ENCODE data around the gene ZNF598. TPM values are rescaled to one million over a fixed set of nuclear protein-coding genes. Genes with fewer than 3 reads are reported as not detected.
A peak's percentile ranks its signal among the peaks of the same experiment; 100 is the strongest.
"Not testable (repeated sequence)": the region's sequence is repeated elsewhere in the genome, so short reads cannot be mapped to it uniquely, and the experiment has no call there.

The ZNF598 gene
- polyA plus RNA-seq, 1 experiment, result 8.2 TPM

DNA sequence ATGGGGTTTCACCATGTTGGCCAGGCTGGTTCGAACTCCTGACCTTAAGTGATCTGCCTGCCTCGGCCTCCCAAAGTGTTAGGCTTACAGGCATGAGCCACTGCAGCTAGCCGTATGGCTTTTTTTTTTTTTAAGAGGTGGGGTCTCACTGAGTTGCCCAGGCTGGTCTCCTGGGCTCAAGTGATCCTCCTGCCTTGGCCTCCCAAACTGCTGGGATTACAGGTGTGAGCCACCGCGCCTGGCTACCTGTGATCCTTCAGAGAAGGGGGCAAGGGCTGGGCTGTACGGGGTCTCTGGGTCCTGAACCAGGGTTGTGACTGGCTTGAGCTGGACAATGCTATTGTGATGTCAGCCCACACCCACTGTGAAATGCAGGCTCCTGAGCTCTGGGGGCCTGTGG is 43.2 kb downstream of the ZNF598 start, which contains the start of gene RNF151:
Gene RNF151 (plus strand): TSS at position 397 of the 400 bp plus-strand sequence. CDS start 26 bp downstream, outside the sequence.
- no peak for DNase-seq (ENCODE audit: low read depth, low spot score)
- Histone ChIP-seq H3K9me3 (ENCODE audit: control insufficient read depth, insufficient read depth, low read length) (no peaks in the 10 kb centered on the region; the same call in 1 of the 2 replicates), H3K27me3 (ENCODE audit: control insufficient read depth, insufficient read depth, low read length) (no peaks in the 10 kb centered on the region), H3K4me3 (ENCODE audit: low read depth, low read length) (peak within 1 kb of the TSS; percentile 90), H3K27ac (ENCODE audit: low read depth, low read length) (no peak within 1 kb of the TSS)
- TF ChIP-seq, protein P1, sequence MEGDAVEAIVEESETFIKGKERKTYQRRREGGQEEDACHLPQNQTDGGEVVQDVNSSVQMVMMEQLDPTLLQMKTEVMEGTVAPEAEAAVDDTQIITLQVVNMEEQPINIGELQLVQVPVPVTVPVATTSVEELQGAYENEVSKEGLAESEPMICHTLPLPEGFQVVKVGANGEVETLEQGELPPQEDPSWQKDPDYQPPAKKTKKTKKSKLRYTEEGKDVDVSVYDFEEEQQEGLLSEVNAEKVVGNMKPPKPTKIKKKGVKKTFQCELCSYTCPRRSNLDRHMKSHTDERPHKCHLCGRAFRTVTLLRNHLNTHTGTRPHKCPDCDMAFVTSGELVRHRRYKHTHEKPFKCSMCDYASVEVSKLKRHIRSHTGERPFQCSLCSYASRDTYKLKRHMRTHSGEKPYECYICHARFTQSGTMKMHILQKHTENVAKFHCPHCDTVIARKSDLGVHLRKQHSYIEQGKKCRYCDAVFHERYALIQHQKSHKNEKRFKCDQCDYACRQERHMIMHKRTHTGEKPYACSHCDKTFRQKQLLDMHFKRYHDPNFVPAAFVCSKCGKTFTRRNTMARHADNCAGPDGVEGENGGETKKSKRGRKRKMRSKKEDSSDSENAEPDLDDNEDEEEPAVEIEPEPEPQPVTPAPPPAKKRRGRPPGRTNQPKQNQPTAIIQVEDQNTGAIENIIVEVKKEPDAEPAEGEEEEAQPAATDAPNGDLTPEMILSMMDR (IDR thresholded peaks at IDR 0.05; ENCODE audit: low read depth, low read length), result no peak
- CTCF ChIA-PET, result no interaction called here
- POLR2A ChIA-PET, result no interaction called here

DNA sequence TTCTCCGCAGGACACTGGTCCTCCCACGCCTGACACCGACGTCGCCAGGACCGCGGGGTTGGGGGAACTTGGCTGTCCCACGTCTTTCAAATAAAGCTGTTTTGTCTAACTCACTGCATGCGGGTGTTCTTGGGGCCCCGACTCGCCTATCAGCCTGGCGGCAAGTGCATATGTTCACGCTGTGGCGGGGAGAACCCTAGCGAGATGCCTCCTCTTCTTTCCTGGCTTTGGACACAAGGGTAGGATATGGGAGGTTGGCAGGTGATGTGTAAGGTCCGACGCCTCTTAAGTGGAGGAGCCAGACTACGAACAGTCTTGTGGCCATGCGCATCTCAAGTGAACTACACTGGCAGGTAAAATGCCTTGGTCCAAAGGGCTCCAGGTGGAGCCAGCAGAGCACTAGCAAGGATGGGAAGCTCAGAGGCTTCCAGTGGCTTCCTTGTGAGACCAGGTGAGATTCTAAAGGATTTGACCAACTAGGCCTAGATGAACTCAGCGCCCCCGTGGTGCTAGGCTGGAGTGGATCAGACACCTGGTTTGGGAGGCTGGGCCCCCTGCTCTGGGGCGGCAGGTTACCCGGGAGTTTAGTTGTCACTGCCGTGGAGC is 44.1 kb downstream of the ZNF598 start:
- TF ChIP-seq, protein P1 (IDR thresholded peaks at IDR 0.05; ENCODE audit: low read depth, low read length), result no peak
- peak overlapping the region; percentile 90 for H3K4me3 ChIP-seq (ENCODE audit: low read depth, low read length)

DNA sequence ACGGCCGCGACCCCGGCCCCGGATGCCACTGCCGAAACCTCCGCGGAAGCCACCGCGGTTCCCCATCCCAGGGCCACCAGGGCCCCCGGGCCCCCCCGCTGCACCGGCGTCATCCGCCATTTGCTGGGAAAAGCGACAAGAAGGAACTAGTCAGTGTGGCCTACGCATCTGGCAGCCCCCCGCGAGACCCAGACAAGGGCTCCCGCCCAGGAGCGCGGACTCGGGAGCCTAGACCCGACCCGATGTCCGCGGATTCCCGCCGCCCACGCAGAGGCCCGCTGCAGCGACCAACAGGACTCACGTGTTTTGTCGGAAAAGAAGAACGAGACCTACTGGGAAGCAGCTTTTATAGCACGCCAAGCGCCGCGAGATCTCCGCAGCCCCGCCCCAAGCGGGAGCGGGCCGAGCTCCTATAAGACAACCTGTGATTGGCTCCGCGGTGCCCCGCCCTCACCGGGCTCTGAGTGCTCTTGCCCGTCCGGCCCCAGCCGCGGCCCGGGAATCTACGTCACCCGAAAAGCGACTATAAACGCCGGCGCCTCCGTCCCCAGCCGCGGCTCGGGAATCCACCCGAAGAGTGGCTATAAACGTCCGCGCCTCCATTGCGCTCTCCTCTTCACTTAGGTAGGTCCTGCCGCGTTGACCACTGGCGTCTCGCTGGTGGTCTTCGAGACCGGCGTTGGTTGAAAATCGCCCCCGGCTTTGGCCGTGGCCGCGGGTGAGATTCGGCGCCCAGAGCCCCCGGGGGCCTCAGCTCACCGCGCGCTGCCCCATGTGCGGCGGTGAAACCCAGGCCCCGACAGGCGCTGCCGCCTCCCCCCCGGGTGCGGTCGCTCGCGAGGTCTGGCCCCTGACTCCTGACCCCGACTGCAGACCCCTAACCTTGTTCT is 44.9 kb downstream of the ZNF598 start, which contains the start of gene RPS2:
Gene RPS2 (minus strand): TSS at position 321 of the 890 bp plus-strand sequence. CDS start 201 bp downstream, at position 120.
- Histone ChIP-seq H3K27me3 (ENCODE audit: control insufficient read depth, insufficient read depth, low read length) (no peaks in the 10 kb centered on the region), H3K27ac (ENCODE audit: low read depth, low read length) (peak within 1 kb of the TSS; percentile 91), H3K9me3 (ENCODE audit: control insufficient read depth, insufficient read depth, low read length) (no peaks in the 10 kb centered on the region; the same call in 1 of the 2 replicates), H3K4me3 (ENCODE audit: low read depth, low read length) (peak within 1 kb of the TSS; percentile 90)
- TF ChIP-seq, protein P1 (IDR thresholded peaks at IDR 0.05; ENCODE audit: low read depth, low read length), result no peak
- ChIA-PET POLR2A (interaction anchor here (0.6 to 2.0 kb wide), 47 partner anchors 9 to 772 kb away, joined by 3 to 20 read pairs (median 4); partner anchors contain the start of genes ECI1, FAHD1, GFER and HAGH), CTCF (interaction anchor here (0.7 to 1.2 kb wide), 3 partner anchors 176 to 1623 kb away, joined by 3 to 6 read pairs (median 4); no protein-coding TSS in a partner anchor)
- DNase-seq (ENCODE audit: low read depth, low spot score), result peak; percentile 98

More for the DNA sequence above, 44.1 kb downstream of the ZNF598 start:
- ChIA-PET CTCF (interaction anchor here (1.2 kb wide), 1 partner anchor 175 kb away, joined by 3 read pairs; no protein-coding TSS in a partner anchor), POLR2A (interaction anchor here (0.7 to 2.0 kb wide), 27 partner anchors 8 to 249 kb away, joined by 3 to 20 read pairs (median 6); partner anchors contain the start of genes FAHD1, GFER, HAGH and MSRB1)
- Histone ChIP-seq H3K27ac (ENCODE audit: low read depth, low read length) (peak overlapping the region; percentile 87), H3K9me3 (ENCODE audit: control insufficient read depth, insufficient read depth, low read length) (no peaks in the 10 kb centered on the region), H3K27me3 (ENCODE audit: control insufficient read depth, insufficient read depth, low read length) (no peaks in the 10 kb centered on the region)
- DNase-seq (ENCODE audit: low read depth, low spot score), result no peak

DNA sequence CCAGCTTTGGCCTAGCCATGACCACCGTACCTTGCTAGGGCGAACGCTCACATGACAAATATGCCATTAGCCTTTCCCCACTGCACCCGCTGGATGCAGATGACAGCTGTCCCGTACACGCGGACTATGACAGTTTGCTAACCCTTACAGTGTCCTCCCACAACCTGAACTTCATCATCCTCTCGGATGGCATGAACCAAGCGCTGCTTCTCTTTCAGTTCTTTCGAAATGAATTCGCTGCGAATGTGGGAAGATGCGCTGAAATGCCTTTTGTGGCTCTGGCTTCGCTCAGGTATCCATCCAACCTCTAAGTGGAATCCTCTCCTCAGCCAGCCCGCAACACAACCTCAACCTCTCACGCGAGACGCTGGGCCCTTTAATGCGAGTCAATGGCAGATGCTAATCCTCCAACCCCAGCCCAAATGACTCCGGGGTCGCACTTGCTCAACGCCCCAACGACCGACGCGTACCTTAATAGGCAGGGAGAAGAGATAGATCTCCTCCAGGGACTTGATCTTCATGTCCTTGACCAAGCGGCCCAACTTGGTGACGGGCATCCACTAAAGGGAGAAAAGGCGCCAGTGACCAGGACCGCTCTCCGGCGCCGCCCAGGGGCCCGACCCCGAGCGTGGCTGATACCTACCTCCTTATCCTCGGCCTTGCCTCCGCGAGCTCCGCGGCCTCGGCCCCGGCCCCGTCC is 45.7 kb downstream of the ZNF598 start:
- CTCF ChIA-PET, result interaction anchor here (0.7 to 0.9 kb wide), 2 partner anchors 245 to 1622 kb away, joined by 4 to 6 read pairs; no protein-coding TSS in a partner anchor
- Histone ChIP-seq H3K9me3 (ENCODE audit: control insufficient read depth, insufficient read depth, low read length) (no peaks in the 10 kb centered on the region; the same call in 1 of the 2 replicates), H3K27ac (ENCODE audit: low read depth, low read length) (peak overlapping the region; percentile 75), H3K27me3 (ENCODE audit: control insufficient read depth, insufficient read depth, low read length) (no peaks in the 10 kb centered on the region), H3K4me3 (ENCODE audit: low read depth, low read length) (peak overlapping the region; percentile 90)
- no peak for DNase-seq (ENCODE audit: low read depth, low spot score)
- POLR2A ChIA-PET, result interaction anchor here (0.6 to 2.0 kb wide), 38 partner anchors 8 to 772 kb away, joined by 3 to 20 read pairs (median 5); partner anchors contain the start of genes ECI1, FAHD1, GFER and HAGH
- TF ChIP-seq, protein P1 (IDR thresholded peaks at IDR 0.05; ENCODE audit: low read depth, low read length), result no peak

DNA sequence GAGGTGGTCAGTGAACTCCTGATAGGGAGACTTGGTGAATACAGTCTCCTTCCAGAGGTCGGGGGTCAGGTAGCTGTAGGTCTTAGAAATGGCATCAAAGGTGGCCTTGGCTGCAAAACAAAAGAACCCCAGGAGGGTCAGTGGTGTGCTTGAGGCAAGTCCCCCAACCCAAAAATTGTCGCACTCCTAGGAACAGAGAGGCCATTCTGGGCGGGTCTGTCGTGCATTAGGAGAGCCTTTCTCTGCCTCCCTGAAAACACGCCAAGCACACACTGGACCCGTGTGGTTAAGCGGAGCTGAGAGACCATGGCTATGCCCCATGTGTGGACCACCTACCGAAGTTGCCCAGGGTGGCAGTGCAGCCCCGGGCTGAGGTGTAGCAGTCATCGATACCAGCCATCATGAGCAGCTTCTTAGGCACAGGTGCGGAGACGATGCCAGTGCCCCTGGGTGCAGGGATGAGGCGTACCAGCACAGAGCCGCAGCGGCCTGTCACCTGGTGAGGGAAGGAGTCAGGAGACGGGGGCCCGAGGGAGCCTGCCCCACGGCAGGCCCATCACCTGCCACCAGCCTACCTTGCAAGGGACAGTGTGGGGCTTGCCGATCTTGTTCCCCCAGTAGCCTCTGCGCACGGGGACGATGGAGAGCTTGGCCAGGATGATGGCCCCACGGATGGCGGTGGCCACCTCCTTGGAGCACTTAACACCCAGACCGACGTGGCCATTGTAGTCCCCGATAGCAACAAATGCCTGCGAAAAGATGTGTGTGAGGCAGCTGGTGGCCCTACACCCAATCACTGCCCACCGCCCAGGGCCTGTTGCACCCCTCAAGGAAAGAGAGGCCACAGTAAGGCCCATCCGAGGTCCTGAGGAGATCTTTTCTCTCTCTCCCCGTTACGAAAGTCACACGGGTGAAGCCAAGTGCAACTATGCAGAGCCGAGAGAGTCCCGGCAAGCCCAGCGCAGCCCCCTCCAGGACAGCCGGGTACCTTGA is 47.2 kb downstream of the ZNF598 start:
- CTCF ChIA-PET; DNase-seq (ENCODE audit: low read depth, low spot score); H3K9me3 ChIP-seq (ENCODE audit: control insufficient read depth, insufficient read depth, low read length); H3K27ac ChIP-seq (ENCODE audit: low read depth, low read length); H3K27me3 ChIP-seq (ENCODE audit: control insufficient read depth, insufficient read depth, low read length): not testable (repeated sequence)
- H3K4me3 ChIP-seq (ENCODE audit: low read depth, low read length), result peak overlapping the region; percentile 90
- POLR2A ChIA-PET, result interaction anchor here (1.0 to 1.7 kb wide), 3 partner anchors 9 to 193 kb away, joined by 3 to 8 read pairs (median 3); partner anchors contain the start of genes TBL3 and TRAF7
